ENCODE data around the gene PIKFYVE.
"Not testable (repeated sequence)": the region's sequence is repeated elsewhere in the genome, so short reads cannot be mapped to it uniquely, and the experiment has no call there.

The PIKFYVE gene

DNA sequence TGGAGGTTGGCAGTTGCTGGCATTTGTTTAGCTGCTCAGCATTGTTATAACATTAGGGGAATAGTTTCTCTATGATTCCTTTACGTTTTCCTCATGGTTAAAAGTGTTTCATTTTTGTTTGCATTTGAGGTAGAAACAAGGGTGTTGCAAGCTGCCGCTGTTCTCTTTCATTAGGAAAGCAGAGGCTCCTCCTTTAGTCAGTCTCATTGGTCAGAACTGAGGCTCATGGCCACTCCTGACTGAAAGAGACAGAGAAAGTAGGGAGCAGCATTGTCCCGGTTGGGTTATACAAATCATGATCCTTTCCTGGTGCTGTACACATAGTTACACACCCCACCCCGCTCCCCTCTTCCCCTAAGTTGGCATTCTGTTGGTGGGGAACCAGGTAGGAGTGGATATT lies 80.7 kb downstream of the PIKFYVE start:
- no peak overlapping the region for H3K4me3 ChIP-seq (replicated peaks in 1 of 2; ENCODE audit: low read depth in 2 of 2, low read length in 2 of 2)
- DNase-seq (ENCODE audit: low read depth in 2 of 2) = no peak
- no peak for TF ChIP-seq CTCF (IDR thresholded peaks at IDR 0.05; ENCODE audit: low read depth, low read length)

DNA sequence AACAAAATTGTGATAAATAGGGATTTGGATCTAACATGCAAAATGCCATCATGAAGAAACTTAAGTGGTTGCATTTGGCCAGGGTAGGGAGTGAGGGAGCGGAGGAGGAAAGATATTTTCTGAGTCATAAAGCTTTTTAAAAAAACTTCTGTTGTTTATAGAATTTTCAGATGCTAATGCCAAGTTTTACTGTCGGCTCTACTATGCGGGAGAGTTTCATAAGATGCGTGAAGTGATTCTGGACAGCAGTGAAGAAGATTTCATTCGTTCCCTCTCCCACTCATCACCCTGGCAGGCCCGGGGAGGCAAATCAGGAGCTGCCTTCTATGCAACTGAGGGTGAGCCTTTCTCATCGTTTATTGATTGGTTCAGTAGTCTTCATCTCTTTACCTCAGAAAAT lies 84.6 kb downstream of the PIKFYVE start:
- H3K4me3 ChIP-seq (replicated peaks in 1 of 2; ENCODE audit: low read depth in 2 of 2, low read length in 2 of 2) = no peak overlapping the region
- peak; percentile 56 to 59 for DNase-seq (ENCODE audit: low read depth in 2 of 2)
- TF ChIP-seq CTCF (IDR thresholded peaks at IDR 0.05; ENCODE audit: low read depth, low read length) = no peak

- H3K4me3 ChIP-seq (replicated peaks in 1 of 2; ENCODE audit: low read depth in 2 of 2, low read length in 2 of 2) = no peak overlapping the region
- TF ChIP-seq CTCF (IDR thresholded peaks at IDR 0.05; ENCODE audit: low read depth, low read length) = no peak
- DNase-seq (ENCODE audit: low read depth in 2 of 2) = no peak
These were observed 86.9 kb downstream of the PIKFYVE start for GRCh38 chr2:208352644-208353567.

DNA sequence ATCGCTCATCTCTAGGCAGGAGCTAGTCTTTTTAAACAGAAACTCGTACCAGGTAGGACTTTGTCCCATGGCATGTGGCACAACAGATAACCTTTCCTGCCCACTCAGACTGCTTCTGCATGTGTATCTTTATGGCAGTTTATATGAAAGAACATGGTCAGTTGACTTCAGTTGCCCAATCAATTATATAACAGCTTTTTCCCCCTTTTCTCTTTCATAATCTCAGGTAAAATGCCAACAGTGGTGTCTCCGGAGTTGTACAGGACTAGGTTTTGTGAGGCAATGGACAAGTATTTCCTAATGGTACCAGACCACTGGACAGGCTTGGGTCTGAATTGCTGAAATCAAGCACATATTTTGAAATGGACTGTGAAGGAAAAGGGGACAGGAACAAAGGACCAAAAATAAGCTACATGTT lies 88.9 kb downstream of the PIKFYVE start:
- H3K4me3 ChIP-seq (replicated peaks in 1 of 2; ENCODE audit: low read depth in 2 of 2, low read length in 2 of 2) = no peak overlapping the region
- DNase-seq (ENCODE audit: low read depth in 2 of 2) = no peak
- TF ChIP-seq CTCF (IDR thresholded peaks at IDR 0.05; ENCODE audit: low read depth, low read length) = no peak

- not testable (repeated sequence) for H3K4me3 ChIP-seq (replicated peaks in 1 of 2; ENCODE audit: low read depth in 2 of 2, low read length in 2 of 2); DNase-seq (ENCODE audit: low read depth in 2 of 2)
These were observed 90.4 kb downstream of the PIKFYVE start for GRCh38 chr2:208356420-208356819.

GRCh38 chr2:208356846-208357574 lies 91.0 kb downstream of the PIKFYVE start:
- DNase-seq (ENCODE audit: low read depth in 2 of 2) = peak in 1 of 2 donors; percentile 35
- no peak for TF ChIP-seq CTCF (IDR thresholded peaks at IDR 0.05; ENCODE audit: low read depth, low read length)
- no peak overlapping the region for H3K4me3 ChIP-seq (replicated peaks in 1 of 2; ENCODE audit: low read depth in 2 of 2, low read length in 2 of 2)
